Prostate gland (tissue), 2 donors: ENCODE results near the gene ACTG1. TPM values are rescaled to one million over a fixed set of nuclear protein-coding genes. Genes with fewer than 3 reads are reported as not detected.

Source experiments
- DNase-seq: peaks from one replicate; pipeline ENCODE4 v3.0.0-alpha.2; 2019; ENCODE audit warnings: low spot score
- H3K27ac ChIP-seq, 2 donors: fragments of 200-600 bp; sonication (generic); 2 replicates each; pipeline ENCODE4 v1.5.1; 2017 to 2019
- H3K27me3 ChIP-seq: fragments of 200-600 bp; sonication (generic); replicated peaks from 2 replicates; pipeline ENCODE4 v1.5.1; 2019; ENCODE audit not compliant: insufficient read depth
- H3K36me3 ChIP-seq, 2 donors: fragments of 200-600 bp; sonication (generic); 1 replicate in 1 of 2; 2 replicates in 1 of 2; pipeline versions ENCODE4 v1.5.1 to v1.8.1; 2017 to 2019
- H3K4me1 ChIP-seq: fragments of 200-600 bp; sonication (generic); replicated peaks from 2 replicates; pipeline ENCODE4 v1.5.1; 2019
- H3K4me3 ChIP-seq, 2 donors: fragments of 200-600 bp; sonication (generic); 2 replicates each; pipeline ENCODE4 v1.5.1; 2017 to 2019
- H3K9me3 ChIP-seq: fragments of 200-600 bp; sonication (generic); 2 replicates; pipeline ENCODE4 v1.5.1; 2017
- POLR2A ChIP-seq: fragments of 450-650 bp; IDR thresholded peaks from one replicate; pipeline ENCODE4 v1.6.1; 2016; ENCODE audit warnings: antibody characterized with exemption, mild to moderate bottlenecking
- POLR2AphosphoS5 ChIP-seq: sonication (generic); formaldehyde crosslinking; IDR thresholded peaks from one replicate; pipeline ENCODE4 v1.6.1; 2017; ENCODE audit warnings: antibody characterized with exemption
- WGBS: methylation state at CpG from one replicate; pipeline ENCODE4 v1.1.5; 2018; 5-methylcytosine and 5-hydroxymethylcytosine counted together
- intact Hi-C: fragments of 100-400 bp; cut with DNase I; formaldehyde crosslinking; loops from one replicate; pipeline ENCODE4 v1.14.2; 2022
- total RNA-seq, 2 donors: library from RNA; depleted of rRNA; stranded (reverse); fragments of >200 nt; gene quantifications; one replicate each; pipeline ENCODE4 v1.1.0, GENCODE V29; 2016
- TF ChIP-seq, protein P1 (sequence below), 4 experiments: fragments of 200-600 bp in 2 of 4; fragments of 450-650 bp in 2 of 4; sonication (generic) in 2 of 4; IDR thresholded peaks; 1 replicate in 3 of 4; 2 replicates in 1 of 4; pipeline ENCODE4 v1.5.1; 2016 to 2019; ENCODE audit warnings: antibody characterized with exemption in 4 of 4, mild to moderate bottlenecking in 2 of 4, moderate library complexity in 2 of 4

ACTG1 gene
- total RNA-seq, 2 donors from 2014 or later: 2,438 to 3,181 TPM

DNA sequence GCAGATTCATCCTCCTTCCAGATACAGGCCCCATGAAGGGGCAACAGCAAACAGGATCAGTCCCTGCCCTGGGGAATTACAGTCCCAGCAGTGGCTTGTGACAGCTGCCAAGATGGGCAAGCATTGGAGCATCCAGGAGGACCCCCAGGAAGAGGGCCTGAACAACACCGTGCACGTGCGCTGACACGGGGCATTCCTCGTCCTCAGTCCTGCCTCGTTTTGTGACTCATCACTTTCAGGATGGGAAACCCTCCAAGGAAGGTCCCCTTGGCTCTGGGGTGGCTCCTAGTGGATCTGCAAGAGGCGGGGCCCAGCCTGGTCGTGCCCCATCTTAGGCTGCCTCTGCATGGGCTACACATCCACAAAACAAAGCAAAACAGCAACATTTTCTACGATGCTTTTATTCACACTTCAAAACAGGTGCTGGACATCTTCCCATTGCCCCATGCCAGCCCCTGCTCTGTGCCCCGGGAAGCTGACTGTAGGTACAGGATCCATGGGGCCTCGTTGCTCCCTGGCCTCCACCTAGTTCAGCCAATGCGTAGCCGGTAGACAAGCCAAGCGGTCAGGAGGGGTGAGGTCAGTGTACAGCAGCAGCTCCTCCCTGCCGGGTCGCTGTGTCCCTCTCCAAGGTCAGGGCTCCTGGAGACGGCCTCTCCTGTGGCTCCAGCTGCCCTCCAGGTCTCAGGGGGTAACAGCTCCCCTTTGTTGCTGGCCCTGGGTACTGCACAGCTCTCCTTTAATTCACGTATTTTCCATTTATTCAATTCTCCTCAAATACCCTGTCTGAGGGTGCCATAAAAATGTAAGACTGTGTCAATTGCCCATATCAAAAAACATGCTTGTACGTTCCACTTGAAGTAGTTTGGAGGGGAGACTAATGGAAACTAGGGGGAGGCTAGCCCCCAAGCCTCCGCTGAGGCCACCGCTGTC lies 32.2 kb downstream of the ACTG1 start:
- Histone ChIP-seq H3K36me3 (no peaks in the 10 kb centered on the region), H3K27ac (no peak overlapping the region), H3K9me3 (no peaks in the 10 kb centered on the region), H3K4me1 (peaks cover 8% of the 10 kb centered on the region), H3K27me3 (no peaks in the 10 kb centered on the region), H3K4me3 (no peak overlapping the region)
- intact Hi-C loops: loop anchor here (5.0 kb wide), 2 partner anchors 93 to 188 kb away; no protein-coding TSS in a partner anchor
- 57% methylated on average over 21 of the region's 21 CpGs for WGBS
- DNase-seq: no peak
- TF ChIP-seq, protein P1, sequence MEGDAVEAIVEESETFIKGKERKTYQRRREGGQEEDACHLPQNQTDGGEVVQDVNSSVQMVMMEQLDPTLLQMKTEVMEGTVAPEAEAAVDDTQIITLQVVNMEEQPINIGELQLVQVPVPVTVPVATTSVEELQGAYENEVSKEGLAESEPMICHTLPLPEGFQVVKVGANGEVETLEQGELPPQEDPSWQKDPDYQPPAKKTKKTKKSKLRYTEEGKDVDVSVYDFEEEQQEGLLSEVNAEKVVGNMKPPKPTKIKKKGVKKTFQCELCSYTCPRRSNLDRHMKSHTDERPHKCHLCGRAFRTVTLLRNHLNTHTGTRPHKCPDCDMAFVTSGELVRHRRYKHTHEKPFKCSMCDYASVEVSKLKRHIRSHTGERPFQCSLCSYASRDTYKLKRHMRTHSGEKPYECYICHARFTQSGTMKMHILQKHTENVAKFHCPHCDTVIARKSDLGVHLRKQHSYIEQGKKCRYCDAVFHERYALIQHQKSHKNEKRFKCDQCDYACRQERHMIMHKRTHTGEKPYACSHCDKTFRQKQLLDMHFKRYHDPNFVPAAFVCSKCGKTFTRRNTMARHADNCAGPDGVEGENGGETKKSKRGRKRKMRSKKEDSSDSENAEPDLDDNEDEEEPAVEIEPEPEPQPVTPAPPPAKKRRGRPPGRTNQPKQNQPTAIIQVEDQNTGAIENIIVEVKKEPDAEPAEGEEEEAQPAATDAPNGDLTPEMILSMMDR (IDR thresholded peaks at IDR 0.05): no peak
- TF ChIP-seq POLR2AphosphoS5: no peak
- TF ChIP-seq POLR2A: no peak

DNA sequence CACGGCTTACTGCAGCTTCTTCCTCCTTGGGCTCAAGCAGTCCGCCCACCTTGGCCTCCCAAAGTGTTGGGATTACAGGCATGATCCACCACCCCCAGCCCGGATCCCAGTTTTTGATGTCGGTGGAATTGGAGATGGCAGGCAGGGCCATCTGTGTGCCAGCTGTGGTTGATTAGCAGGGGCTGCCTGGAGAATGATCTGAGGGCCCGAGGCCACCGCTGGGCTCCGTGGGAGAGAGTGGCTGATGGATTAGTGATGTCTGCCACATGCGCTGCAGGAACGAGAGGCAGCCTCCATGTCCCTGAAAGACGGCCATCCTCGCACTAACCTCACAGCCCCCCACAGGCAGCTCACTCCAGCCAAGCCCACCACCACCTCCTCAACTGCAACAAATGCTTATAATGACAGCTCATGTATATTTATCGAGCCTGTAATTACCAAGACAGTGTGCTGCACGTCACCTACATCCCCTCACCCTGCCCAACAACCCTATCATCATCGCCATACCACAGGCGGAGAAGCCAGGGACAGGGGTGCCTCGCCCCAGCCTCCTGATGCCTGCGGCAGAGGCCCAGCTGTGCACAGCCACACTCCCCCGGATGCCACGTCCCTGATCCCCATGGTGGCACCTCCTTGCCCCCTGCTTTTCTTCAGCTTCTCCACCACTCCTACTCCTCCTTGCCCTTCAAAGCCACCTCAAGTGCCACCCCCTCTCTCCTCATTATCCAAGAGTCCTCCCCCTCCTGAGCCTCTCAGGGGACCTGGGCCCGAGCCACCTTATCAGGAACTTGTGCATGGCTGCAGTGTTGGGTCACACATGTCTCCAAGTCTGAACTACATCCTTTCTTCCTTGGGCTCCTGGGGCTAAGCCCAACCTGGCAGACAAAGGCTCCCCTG lies 33.2 kb downstream of the ACTG1 start:
- Histone ChIP-seq H3K36me3 (no peaks in the 10 kb centered on the region), H3K9me3 (no peaks in the 10 kb centered on the region), H3K27ac (no peak overlapping the region), H3K4me1 (peaks cover 3% of the 10 kb centered on the region), H3K4me3 (no peak overlapping the region), H3K27me3 (no peaks in the 10 kb centered on the region)
- intact Hi-C loops: loop anchor here (5.0 kb wide), 2 partner anchors 92 to 187 kb away; no protein-coding TSS in a partner anchor
- WGBS: 85% methylated on average over 20 of the region's 20 CpGs
- no peak for TF ChIP-seq POLR2A
- TF ChIP-seq POLR2AphosphoS5: no peak
- TF ChIP-seq, protein P1 (IDR thresholded peaks at IDR 0.05): no peak
- no peak for DNase-seq

DNA sequence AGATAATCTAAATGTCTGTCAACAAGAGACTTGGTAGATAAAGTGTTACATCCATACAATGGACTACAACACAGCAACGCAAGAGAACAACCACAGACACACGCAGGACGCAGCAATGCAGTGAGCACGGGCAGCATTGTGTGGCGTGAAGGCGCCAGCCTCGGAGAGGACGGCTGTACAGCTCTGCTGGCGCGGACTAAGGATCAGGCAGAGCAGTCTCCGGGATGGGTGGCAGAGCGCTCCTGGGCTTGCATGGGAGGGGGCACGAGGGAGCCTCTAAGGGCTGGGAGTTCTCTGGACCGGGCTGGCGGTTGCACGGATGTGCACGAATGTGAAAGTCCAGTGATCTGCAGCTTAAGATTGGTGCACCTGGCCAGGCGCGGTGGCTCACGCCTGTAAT lies 34.5 kb downstream of the ACTG1 start:
- TF ChIP-seq, protein P1 (IDR thresholded peaks at IDR 0.05): no peak
- no peak for TF ChIP-seq POLR2A
- no peak for TF ChIP-seq POLR2AphosphoS5
- 91% methylated on average over 20 of the region's 20 CpGs for WGBS
- intact Hi-C loops: no loop called here

DNA sequence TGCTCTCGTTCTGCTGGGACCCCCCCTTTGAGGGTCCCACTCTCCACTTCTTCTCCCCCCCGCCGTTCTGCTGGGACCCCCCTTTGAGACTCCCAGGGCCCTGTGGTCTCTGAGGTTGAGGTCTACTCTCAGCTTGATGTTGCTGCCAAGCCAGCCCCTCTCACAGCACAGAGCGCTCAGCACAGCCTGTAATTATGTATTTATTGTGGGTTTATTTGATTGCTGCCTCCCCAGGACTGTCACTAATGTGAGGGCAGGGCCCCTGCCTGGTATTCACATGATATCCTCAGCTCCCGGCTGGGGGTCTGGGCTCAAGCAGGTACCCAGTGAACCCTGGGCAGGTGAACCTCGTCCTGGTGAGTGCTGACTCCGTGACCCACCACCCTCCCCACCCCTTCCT lies 35.4 kb downstream of the ACTG1 start:
- Histone ChIP-seq H3K27me3 (no peaks in the 10 kb centered on the region), H3K4me3 (no peak overlapping the region), H3K27ac (no peak overlapping the region), H3K4me1 (peaks cover 2% of the 10 kb centered on the region), H3K9me3 (no peaks in the 10 kb centered on the region), H3K36me3 (no peaks in the 10 kb centered on the region)
- intact Hi-C loops: no loop called here
- WGBS: 64% methylated on average over 6 of the region's 7 CpGs
- TF ChIP-seq POLR2AphosphoS5 (no peak), POLR2A (no peak)
- TF ChIP-seq, protein P1 (IDR thresholded peaks at IDR 0.05): no peak
- no peak for DNase-seq

More for the DNA sequence above, 34.5 kb downstream of the ACTG1 start:
- no peak overlapping the region for H3K27ac ChIP-seq
- H3K27me3 ChIP-seq: no peaks in the 10 kb centered on the region
- H3K9me3 ChIP-seq: no peaks in the 10 kb centered on the region
- peaks cover 2% of the 10 kb centered on the region for H3K4me1 ChIP-seq
- H3K4me3 ChIP-seq: no peak overlapping the region
- DNase-seq: no peak
- no peaks in the 10 kb centered on the region for H3K36me3 ChIP-seq
